Fibroblast of skin of scalp (primary cell): ENCODE data around the gene GCH1.

Source experiments
- DNase-seq: peaks from one replicate; pipeline ENCODE4 v3.0.0-alpha.2; 2013

GCH1 gene

DNA sequence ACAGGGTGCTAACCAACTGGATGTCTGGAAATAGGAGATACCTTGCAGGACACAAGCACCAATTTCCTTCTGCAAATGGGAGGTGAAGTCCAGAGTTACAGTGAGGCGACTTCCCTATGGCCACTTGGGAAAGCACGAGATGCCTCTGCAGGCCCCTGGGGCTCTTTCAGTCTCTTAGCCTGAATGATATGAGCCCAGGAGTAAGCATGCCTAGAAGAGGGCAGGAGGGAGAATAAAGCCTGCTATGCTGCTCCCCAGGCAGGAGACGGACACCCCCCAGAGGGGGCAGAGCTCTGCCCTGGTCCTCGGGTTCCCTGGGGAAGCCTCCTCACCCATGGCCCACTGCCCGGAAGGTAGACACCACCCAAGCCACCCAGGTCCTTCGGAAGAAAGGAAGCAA, 105.1 kb downstream of the GCH1 start:
- no peak for DNase-seq

DNA sequence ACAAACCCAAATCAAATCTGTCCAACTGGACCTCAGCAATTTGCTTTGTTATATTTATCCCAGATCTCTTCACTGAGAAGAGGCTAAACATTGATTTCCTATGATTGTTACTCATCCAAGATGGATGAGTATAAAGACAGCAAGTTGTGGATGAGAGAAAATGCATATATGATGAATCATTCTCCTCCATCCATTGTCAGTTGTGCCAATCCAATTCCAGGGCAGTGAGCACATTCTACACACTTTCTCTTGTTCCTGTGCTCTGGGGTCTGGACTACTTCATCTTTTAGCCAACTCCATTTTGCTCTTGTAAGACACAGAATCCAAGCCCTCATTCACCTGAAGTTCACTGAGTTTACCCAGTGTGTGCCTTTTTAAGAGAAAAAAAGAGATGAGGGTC, 105.7 kb downstream of the GCH1 start:
- peak; percentile 86 for DNase-seq

DNA sequence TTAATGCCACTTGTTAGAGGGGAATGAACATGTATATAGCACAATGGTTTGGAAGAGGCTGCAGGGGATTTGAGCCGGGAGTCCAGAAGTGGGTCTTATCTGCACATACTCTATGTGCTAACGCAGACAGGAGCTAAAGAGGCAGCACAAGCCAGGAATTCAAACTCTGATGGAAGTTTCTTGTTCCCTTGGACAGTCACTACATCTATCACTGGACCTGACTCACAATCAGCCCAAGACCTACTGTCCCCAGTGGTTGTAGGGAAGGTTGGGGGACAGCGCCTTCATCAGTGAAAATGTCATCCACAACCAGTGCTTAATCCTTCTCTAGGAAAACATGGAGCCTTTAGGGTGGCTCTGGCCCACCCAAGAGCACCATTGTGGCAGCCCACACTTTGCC, 107.8 kb downstream of the GCH1 start:
- DNase-seq, result no peak

DNA sequence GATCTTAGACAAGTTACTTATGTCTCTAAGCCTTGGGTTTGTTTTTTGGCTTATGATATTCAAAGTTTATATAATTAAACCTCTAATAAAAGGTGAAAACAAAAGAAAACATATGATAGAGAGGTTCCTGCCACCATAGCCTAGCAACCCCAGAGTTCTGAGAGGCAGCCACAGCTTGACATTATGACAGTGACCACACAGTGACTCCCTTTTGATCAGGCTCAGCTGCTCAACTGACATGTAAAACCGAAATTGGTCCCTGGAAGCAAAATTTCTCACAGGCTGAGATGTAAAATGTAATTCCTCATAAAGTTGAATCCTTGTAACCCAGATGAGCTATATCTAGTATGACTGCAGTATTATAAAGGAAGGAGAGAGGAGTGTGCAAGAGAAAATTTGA, 108.5 kb downstream of the GCH1 start:
- no peak for DNase-seq

DNA sequence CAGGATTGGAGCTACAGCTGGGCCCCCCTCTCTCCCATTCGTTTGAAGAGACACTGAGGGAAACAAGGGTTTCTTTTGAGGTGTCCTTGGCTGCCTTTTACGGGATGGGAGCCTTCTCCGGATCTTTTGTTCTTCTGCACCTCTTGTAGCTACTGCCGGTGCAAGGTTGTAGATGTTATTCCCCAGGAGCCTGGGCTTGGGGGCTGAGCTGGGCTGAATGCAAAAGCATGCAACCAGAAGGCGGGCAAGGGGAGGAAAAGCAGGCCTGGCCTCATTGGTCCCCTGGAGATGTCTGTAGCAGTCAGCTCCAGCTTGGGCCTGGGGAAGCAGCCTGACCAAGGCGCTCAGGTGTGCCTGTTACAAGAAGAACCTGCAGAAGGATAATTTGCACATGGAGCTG, 110.3 kb downstream of the GCH1 start:
- no peak for DNase-seq
